ENCODE results near the gene CFAP68. TPM values are rescaled to one million over a fixed set of nuclear protein-coding genes. Genes with fewer than 3 reads are reported as not detected.
A peak's percentile ranks its signal among the peaks of the same experiment; 100 is the strongest.

The CFAP68 gene
- total RNA-seq, 1 experiment from 2014 or later = 27.4 TPM

GRCh38 chr11:111923951-111924350, 44.6 kb downstream of the CFAP68 start:
- TF ChIP-seq CTCF (conservative IDR thresholded peaks at IDR 0.05; ENCODE audit: low read depth, low read length) = no peak
- no peak for TF ChIP-seq EZH2phosphoT487 (IDR thresholded peaks at IDR 0.05; ENCODE audit: borderline replicate concordance, low read length)
- TF ChIP-seq EZH2 (IDR thresholded peaks at IDR 0.05; ENCODE audit: low read length, unreplicated experiment) = no peak
- ChIA-PET CTCF (no interaction called here), POLR2A (ENCODE audit: unreplicated experiment) (no interaction called here)
- Histone ChIP-seq H3K9me2 (replicated peaks; ENCODE audit: low read length) (no peaks in the 10 kb centered on the region), H3K27me3 (ENCODE audit: low read length) (no peaks in the 10 kb centered on the region), H3K79me2 (ENCODE audit: low read length) (no peaks in the 10 kb centered on the region), H3K9ac (ENCODE audit: low read length) (no peak overlapping the region), H4K20me1 (ENCODE audit: low read length) (no peaks in the 10 kb centered on the region), H3K27ac (ENCODE audit: low read length) (no peak overlapping the region), H3K4me3 (ENCODE audit: low read length) (no peak overlapping the region), H3K4me2 (ENCODE audit: low read length) (no peak overlapping the region), H3F3A (ENCODE audit: low read length, unreplicated experiment) (no peaks in the 10 kb centered on the region), H3K4me1 (ENCODE audit: insufficient read depth, low read length) (peaks cover 31% of the 10 kb centered on the region), H3K9me3 (ENCODE audit: low read length) (no peaks in the 10 kb centered on the region), H2AFZ (ENCODE audit: low read length) (no peak overlapping the region), H3K36me3 (ENCODE audit: low read depth, low read length) (no peaks in the 10 kb centered on the region)
- BruUV-seq (replicated peaks) = no TSS peak
- intact Hi-C loops (cut with micrococcal nuclease) = no loop called here
- DNase-seq (no peak), ATAC-seq (no peak)

DNA sequence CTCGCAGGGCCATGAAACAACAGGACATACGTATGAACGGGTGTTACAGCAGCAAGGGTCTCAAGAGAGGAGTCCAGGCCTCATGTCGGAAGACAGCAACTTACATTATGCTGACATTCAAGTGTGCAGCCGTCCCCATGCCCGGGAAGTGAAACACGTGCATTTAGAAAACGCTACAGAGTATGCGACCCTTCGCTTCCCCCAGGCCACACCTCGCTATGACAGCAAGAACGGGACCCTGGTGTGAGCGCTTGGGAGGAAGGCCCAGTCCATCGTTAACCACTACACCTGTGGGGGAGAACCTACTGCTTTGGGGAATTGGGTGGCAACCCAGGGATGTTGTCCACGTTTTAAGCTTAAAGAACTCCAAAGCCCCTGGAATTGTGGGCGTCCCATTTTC, 46.6 kb downstream of the CFAP68 start:
- Histone ChIP-seq H3K4me2 (ENCODE audit: low read length) (peak overlapping the region; percentile 74), H4K20me1 (ENCODE audit: low read length) (no peaks in the 10 kb centered on the region), H3K27me3 (ENCODE audit: low read length) (no peaks in the 10 kb centered on the region), H3K27ac (ENCODE audit: low read length) (no peak overlapping the region), H3K9me3 (ENCODE audit: low read length) (no peaks in the 10 kb centered on the region), H3K4me1 (ENCODE audit: insufficient read depth, low read length) (peaks cover 25% of the 10 kb centered on the region), H3K36me3 (ENCODE audit: low read depth, low read length) (no peaks in the 10 kb centered on the region), H2AFZ (ENCODE audit: low read length) (peak overlapping the region; percentile 74; the same call in 1 of the 2 replicates), H3K9me2 (replicated peaks; ENCODE audit: low read length) (no peaks in the 10 kb centered on the region), H3K4me3 (ENCODE audit: low read length) (no peak overlapping the region; the same call in 1 of the 2 replicates), H3K79me2 (ENCODE audit: low read length) (no peaks in the 10 kb centered on the region), H3K9ac (ENCODE audit: low read length) (peak overlapping the region; percentile 42; the same call in 1 of the 2 replicates), H3F3A (ENCODE audit: low read length, unreplicated experiment) (no peaks in the 10 kb centered on the region)
- TF ChIP-seq EZH2 (IDR thresholded peaks at IDR 0.05; ENCODE audit: low read length, unreplicated experiment) = no peak
- TF ChIP-seq EZH2phosphoT487 (IDR thresholded peaks at IDR 0.05; ENCODE audit: borderline replicate concordance, low read length) = no peak
- TF ChIP-seq CTCF (conservative IDR thresholded peaks at IDR 0.05; ENCODE audit: low read depth, low read length) = no peak
- ATAC-seq (no peak), DNase-seq (no peak)
- CTCF ChIA-PET = interaction anchor here (0.7 to 1.7 kb wide), 4 partner anchors 12 to 178 kb away, joined by 3 to 13 read pairs (median 4); partner anchors contain the start of gene DIXDC1
- no TSS peak for BruUV-seq (replicated peaks)
- intact Hi-C loops (cut with micrococcal nuclease) = loop anchor here (1.0 to 5.0 kb wide), 2 partner anchors 47 to 161 kb away; partner anchors contain the start of genes CFAP68, FDXACB1, SDHD and TIMM8B
- POLR2A ChIA-PET (ENCODE audit: unreplicated experiment) = interaction anchor here (0.9 to 1.4 kb wide), 5 partner anchors 13 to 56 kb away, joined by 4 to 10 read pairs (median 4); no protein-coding TSS in a partner anchor

Measured in PC-3 (cell line).